Cardiac muscle cell (in vitro differentiated cells and primary cell): Measurements from ENCODE around the gene THOC1. TPM values are rescaled to one million over a fixed set of nuclear protein-coding genes. Genes with fewer than 3 reads are reported as not detected.

Experiments used
- DNase-seq, 2 donors: peaks; one replicate each; pipeline versions ENCODE4 v3.0.0 to v3.0.0-alpha.2; 2010 to 2017; ENCODE audit warnings: low read depth in 1 of 2, low spot score in 1 of 2
- H3K27ac ChIP-seq: fragments of 200-600 bp; sonication (generic); 2 replicates; pipeline ENCODE4 v1.5.1; 2016
- H3K27me3 ChIP-seq: fragments of 200-600 bp; sonication (generic); 2 replicates; pipeline ENCODE4 v1.6.0; 2016; ENCODE audit warnings: control low read depth
- H3K36me3 ChIP-seq: fragments of 200-600 bp; sonication (generic); 2 replicates; pipeline ENCODE4 v1.5.1; 2016; ENCODE audit warnings: control low read depth
- H3K4me1 ChIP-seq: fragments of 200-600 bp; sonication (generic); 2 replicates; pipeline ENCODE4 v1.8.1; 2017; ENCODE audit warnings: low read depth, mild to moderate bottlenecking, mixed run types
- H3K4me3 ChIP-seq: fragments of 200-600 bp; sonication (generic); 2 replicates; pipeline ENCODE4 v1.5.1; 2016; ENCODE audit warnings: mild to moderate bottlenecking
- H3K9me3 ChIP-seq: fragments of 200-600 bp; sonication (generic); 2 replicates; pipeline ENCODE4 v1.5.1; 2017; ENCODE audit warnings: low read depth, mild to moderate bottlenecking, control low read depth
- polyA plus RNA-seq: library from polyadenylated mRNA; unstranded; fragments of >200 nt; fragmentation: Nextera tagmentation; extraction: Ambion mirVana; gene quantifications from 2 replicates; pipeline ENCODE4 v1.2.1, GENCODE V29; 2016
- total RNA-seq: library from RNA; depleted of rRNA; stranded (reverse); fragments of >200 nt; gene quantifications from 2 replicates; pipeline ENCODE4 v1.2.3, GENCODE V29; 2016
- TF ChIP-seq, protein P1 (sequence below): IDR thresholded peaks from 2 replicates; pipeline ENCODE4 v1.5.1; 2012; ENCODE audit warnings: low read depth, mild to moderate bottlenecking, low read length

THOC1 gene
- total and polyA plus RNA-seq, 2 experiments from 2014 or later = 46.2 to 88.5 TPM

DNA sequence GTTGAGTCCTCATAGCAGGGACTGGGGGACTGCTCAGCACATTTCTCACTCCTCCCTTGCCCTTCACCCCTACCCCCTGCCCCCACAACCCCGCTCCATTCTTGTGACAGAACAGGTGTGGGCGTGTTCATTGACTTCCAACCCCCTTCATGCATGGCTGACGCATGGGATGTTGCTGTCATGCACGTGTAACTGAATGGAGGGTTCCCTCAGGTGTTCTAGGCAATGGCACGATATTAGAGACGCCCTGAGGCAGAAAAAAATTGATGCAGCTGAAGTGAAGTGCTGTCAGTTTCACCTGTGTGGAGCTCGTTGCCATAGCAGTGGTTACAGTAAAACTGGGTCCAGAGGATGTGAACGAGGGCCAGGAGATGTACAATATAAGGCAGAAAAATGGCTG, 6.5 kb upstream of the THOC1 start:
- Histone ChIP-seq H3K9me3 (no peaks in the 10 kb centered on the region), H3K36me3 (no peaks in the 10 kb centered on the region), H3K27me3 (no peaks in the 10 kb centered on the region), H3K4me1 (no peaks in the 10 kb centered on the region), H3K27ac (no peak overlapping the region), H3K4me3 (no peak overlapping the region)
- TF ChIP-seq, protein P1, sequence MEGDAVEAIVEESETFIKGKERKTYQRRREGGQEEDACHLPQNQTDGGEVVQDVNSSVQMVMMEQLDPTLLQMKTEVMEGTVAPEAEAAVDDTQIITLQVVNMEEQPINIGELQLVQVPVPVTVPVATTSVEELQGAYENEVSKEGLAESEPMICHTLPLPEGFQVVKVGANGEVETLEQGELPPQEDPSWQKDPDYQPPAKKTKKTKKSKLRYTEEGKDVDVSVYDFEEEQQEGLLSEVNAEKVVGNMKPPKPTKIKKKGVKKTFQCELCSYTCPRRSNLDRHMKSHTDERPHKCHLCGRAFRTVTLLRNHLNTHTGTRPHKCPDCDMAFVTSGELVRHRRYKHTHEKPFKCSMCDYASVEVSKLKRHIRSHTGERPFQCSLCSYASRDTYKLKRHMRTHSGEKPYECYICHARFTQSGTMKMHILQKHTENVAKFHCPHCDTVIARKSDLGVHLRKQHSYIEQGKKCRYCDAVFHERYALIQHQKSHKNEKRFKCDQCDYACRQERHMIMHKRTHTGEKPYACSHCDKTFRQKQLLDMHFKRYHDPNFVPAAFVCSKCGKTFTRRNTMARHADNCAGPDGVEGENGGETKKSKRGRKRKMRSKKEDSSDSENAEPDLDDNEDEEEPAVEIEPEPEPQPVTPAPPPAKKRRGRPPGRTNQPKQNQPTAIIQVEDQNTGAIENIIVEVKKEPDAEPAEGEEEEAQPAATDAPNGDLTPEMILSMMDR = no peak
- DNase-seq = no peak

DNA sequence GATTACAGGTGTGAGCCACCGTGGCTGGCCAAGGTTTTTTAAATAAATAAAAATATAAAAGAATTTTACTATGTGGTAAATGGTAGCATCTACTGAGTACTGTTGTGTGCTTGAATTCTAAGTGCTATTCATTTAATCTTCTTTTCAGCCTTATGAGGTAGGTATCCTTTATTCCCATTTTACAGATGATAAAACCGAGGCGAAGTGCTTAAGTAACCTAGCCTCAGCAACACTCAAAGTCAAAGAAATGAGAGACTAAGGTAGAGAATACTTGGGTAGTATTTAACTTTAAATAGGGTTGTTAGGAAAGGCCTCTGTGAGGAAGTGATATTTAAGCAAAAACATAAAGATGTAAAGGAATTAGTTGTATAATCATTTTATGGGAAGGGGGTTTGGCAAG, 5.7 kb upstream of the THOC1 start:
- H3K9me3 ChIP-seq = no peaks in the 10 kb centered on the region
- TF ChIP-seq, protein P1 = no peak
- no peaks in the 10 kb centered on the region for H3K27me3 ChIP-seq
- no peak for DNase-seq
- peaks cover 5% of the 10 kb centered on the region for H3K4me1 ChIP-seq
- H3K36me3 ChIP-seq = no peaks in the 10 kb centered on the region
- no peak overlapping the region for H3K4me3 ChIP-seq
- no peak overlapping the region for H3K27ac ChIP-seq

- Histone ChIP-seq H3K27me3 (no peaks in the 10 kb centered on the region), H3K9me3 (no peaks in the 10 kb centered on the region), H3K4me3 (no peak overlapping the region), H3K4me1 (peaks cover 5% of the 10 kb centered on the region), H3K27ac (no peak overlapping the region), H3K36me3 (no peaks in the 10 kb centered on the region)
- TF ChIP-seq, protein P1 = no peak
- peak in 1 of 2 donors; percentile 5 for DNase-seq
Measured at GRCh38 chr18:272650-273049, 4.8 kb upstream of the THOC1 start.

GRCh38 chr18:269480-270095, 1.7 kb upstream of the THOC1 start:
- Histone ChIP-seq H3K4me1 (peaks cover 5% of the 10 kb centered on the region), H3K27me3 (no peaks in the 10 kb centered on the region), H3K36me3 (no peaks in the 10 kb centered on the region), H3K9me3 (no peaks in the 10 kb centered on the region), H3K4me3 (no peak overlapping the region), H3K27ac (no peak overlapping the region)
- TF ChIP-seq, protein P1 = no peak
- no peak for DNase-seq

- peak overlapping the region; percentile 90 for H3K27ac ChIP-seq
- peak in 1 of 2 donors; percentile 59 for DNase-seq
- peaks cover 5% of the 10 kb centered on the region for H3K4me1 ChIP-seq
- peaks cover 14% of the 10 kb centered on the region for H3K36me3 ChIP-seq
- H3K9me3 ChIP-seq = no peaks in the 10 kb centered on the region
- peak overlapping the region; percentile 67 for H3K4me3 ChIP-seq
- no peaks in the 10 kb centered on the region for H3K27me3 ChIP-seq
- TF ChIP-seq, protein P1 = no peak
Measured at GRCh38 chr18:267380-267687, 513 bp downstream of the THOC1 start.
